HEK293 (cell line): ENCODE results near the gene EPB41L5.

Experiments used
- CTCF ChIA-PET: fragments of 350-600 bp; formaldehyde crosslinking; extraction: SDS; loops from one replicate; lab custom pipeline; 2021; ENCODE audit warnings: antibody characterized with exemption; lab: Yijun Ruan, JAX
- POLR2A ChIA-PET: fragments of 300-600 bp; formaldehyde crosslinking; extraction: SDS; loops from one replicate; lab custom pipeline; 2020; ENCODE audit warnings: antibody characterized with exemption, inconsistent platforms; lab: Yijun Ruan, JAX
- H3K27ac ChIP-seq: fragments of 200-500 bp; sonication (Bioruptor generic); 2 replicates; pipeline ENCODE4 v1.5.1; 2014; ENCODE audit warnings: low read depth, low read length, control low read depth, inconsistent platforms; ENCODE audit errors: extremely low read depth
- H3K36me3 ChIP-seq, 2 experiments: fragments of 200-500 bp in 1 of 2; sonication (Bioruptor generic) in 1 of 2; 1 replicate in 1 of 2; 2 replicates in 1 of 2; pipeline ENCODE4 v1.5.1; 2014 to 2017; ENCODE audit warnings: inconsistent platforms in 2 of 2, low read length in 2 of 2; ENCODE audit not compliant: control insufficient read depth in 2 of 2, insufficient read depth in 1 of 2
- H3K4me1 ChIP-seq: fragments of 200-500 bp; sonication (Bioruptor generic); 2 replicates; pipeline ENCODE4 v1.5.1; 2014; ENCODE audit warnings: mild to moderate bottlenecking, low read length, inconsistent platforms; ENCODE audit not compliant: control insufficient read depth, insufficient read depth
- H3K4me3 ChIP-seq: 2 replicates; pipeline ENCODE4 v1.5.1; 2011; ENCODE audit warnings: low read depth, mild to moderate bottlenecking, control low read depth, low read length, moderate library complexity
- H3K9me3 ChIP-seq: fragments of 200-500 bp; sonication (Bioruptor generic); 2 replicates; pipeline ENCODE4 v1.5.1; 2014; ENCODE audit warnings: low read depth, low read length, inconsistent platforms; ENCODE audit not compliant: control insufficient read depth, insufficient read depth
- GFI1B ChIP-seq: fragments of 450-650 bp; formaldehyde crosslinking; IDR thresholded peaks from 2 replicates; pipeline ENCODE4 v1.5.1; 2016; ENCODE audit warnings: missing biosample characterization, missing genetic modification characterization
- GLIS1 ChIP-seq: fragments of 450-650 bp; formaldehyde crosslinking; IDR thresholded peaks from 2 replicates; pipeline ENCODE4 v1.5.1; 2016; ENCODE audit warnings: missing biosample characterization, missing genetic modification characterization
- HOXA7 ChIP-seq: sonication (generic); formaldehyde crosslinking; IDR thresholded peaks from 2 replicates; pipeline ENCODE4 v1.8.1; 2022; ENCODE audit warnings: missing genetic modification reagents, borderline replicate concordance
- HOXC10 ChIP-seq: sonication (generic); formaldehyde crosslinking; IDR thresholded peaks from 2 replicates; pipeline ENCODE4 v1.8.1; 2023; ENCODE audit warnings: mild to moderate bottlenecking, missing genetic modification reagents
- IKZF3 ChIP-seq: fragments of 450-650 bp; IDR thresholded peaks from 2 replicates; pipeline ENCODE4 v1.5.0; 2018; ENCODE audit warnings: missing biosample characterization, mild to moderate bottlenecking, missing genetic modification characterization, moderate library complexity
- KLF10 ChIP-seq: fragments of 450-650 bp; IDR thresholded peaks from 2 replicates; pipeline ENCODE4 v1.5.1; 2018; ENCODE audit warnings: missing biosample characterization, mild to moderate bottlenecking, missing genetic modification characterization
- MZF1 ChIP-seq: fragments of 450-650 bp; formaldehyde crosslinking; IDR thresholded peaks from 2 replicates; pipeline ENCODE4 v1.5.1; 2017; ENCODE audit warnings: missing biosample characterization, missing genetic modification characterization, borderline replicate concordance
- SCRT2 ChIP-seq: fragments of 450-650 bp; formaldehyde crosslinking; IDR thresholded peaks from 2 replicates; pipeline ENCODE4 v1.5.1; 2016; ENCODE audit warnings: missing biosample characterization, missing genetic modification characterization
- ZBTB7A ChIP-seq: fragments of 450-650 bp; formaldehyde crosslinking; IDR thresholded peaks from 2 replicates; pipeline ENCODE4 v1.5.1; 2016; ENCODE audit warnings: low read depth, missing biosample characterization, missing genetic modification characterization
- ZFP69B ChIP-seq: fragments of 450-650 bp; formaldehyde crosslinking; IDR thresholded peaks from 2 replicates; pipeline ENCODE4 v1.5.1; 2016; ENCODE audit warnings: missing biosample characterization, missing genetic modification characterization
- ZNF157 ChIP-seq: fragments of 450-650 bp; formaldehyde crosslinking; IDR thresholded peaks from 2 replicates; pipeline ENCODE4 v1.5.1; 2016; ENCODE audit warnings: missing biosample characterization, missing genetic modification characterization
- ZNF248 ChIP-seq: fragments of 450-650 bp; formaldehyde crosslinking; IDR thresholded peaks from 2 replicates; pipeline ENCODE4 v1.5.1; 2017; ENCODE audit warnings: missing biosample characterization, missing genetic modification characterization
- ZNF341 ChIP-seq: fragments of 450-650 bp; formaldehyde crosslinking; IDR thresholded peaks from 2 replicates; pipeline ENCODE4; 2016; ENCODE audit warnings: low read depth, missing biosample characterization, missing genetic modification characterization
- ZNF350 ChIP-seq: fragments of 450-650 bp; formaldehyde crosslinking; IDR thresholded peaks from 2 replicates; pipeline ENCODE4 v1.5.0; 2017; ENCODE audit warnings: missing biosample characterization, mild to moderate bottlenecking, missing genetic modification characterization
- ZNF423 ChIP-seq: fragments of 450-650 bp; formaldehyde crosslinking; IDR thresholded peaks from 2 replicates; pipeline ENCODE4 v1.5.1; 2016; ENCODE audit warnings: missing biosample characterization, missing genetic modification characterization
- ZNF626 ChIP-seq: fragments of 450-650 bp; sonication (Bioruptor Pico); formaldehyde crosslinking; IDR thresholded peaks from 2 replicates; pipeline ENCODE4 v1.5.1; 2018; ENCODE audit warnings: missing biosample characterization, missing genetic modification characterization, inconsistent platforms
- ZNF791 ChIP-seq: fragments of 450-650 bp; formaldehyde crosslinking; IDR thresholded peaks from 2 replicates; pipeline ENCODE4 v1.5.1; 2016; ENCODE audit warnings: missing biosample characterization, missing genetic modification characterization
- TF ChIP-seq, protein P1 (sequence below): fragments of 450-650 bp; formaldehyde crosslinking; IDR thresholded peaks from 2 replicates; pipeline ENCODE4 v1.5.1; 2016; ENCODE audit warnings: missing biosample characterization, missing genetic modification characterization, low read depth
- TF ChIP-seq, protein P2 (sequence below): fragments of 450-650 bp; formaldehyde crosslinking; IDR thresholded peaks from 2 replicates; pipeline ENCODE4 v1.5.1; 2016; ENCODE audit warnings: missing biosample characterization, missing genetic modification characterization
- TF ChIP-seq, protein P3 (sequence below): fragments of 450-650 bp; formaldehyde crosslinking; IDR thresholded peaks from 2 replicates; pipeline ENCODE4 v1.5.1; 2017; ENCODE audit warnings: missing biosample characterization, missing genetic modification characterization
- TF ChIP-seq, protein P4 (sequence below): fragments of 450-650 bp; formaldehyde crosslinking; IDR thresholded peaks from 2 replicates; pipeline ENCODE4 v1.5.1; 2016; ENCODE audit warnings: missing biosample characterization, missing genetic modification characterization

Gene EPB41L5

DNA sequence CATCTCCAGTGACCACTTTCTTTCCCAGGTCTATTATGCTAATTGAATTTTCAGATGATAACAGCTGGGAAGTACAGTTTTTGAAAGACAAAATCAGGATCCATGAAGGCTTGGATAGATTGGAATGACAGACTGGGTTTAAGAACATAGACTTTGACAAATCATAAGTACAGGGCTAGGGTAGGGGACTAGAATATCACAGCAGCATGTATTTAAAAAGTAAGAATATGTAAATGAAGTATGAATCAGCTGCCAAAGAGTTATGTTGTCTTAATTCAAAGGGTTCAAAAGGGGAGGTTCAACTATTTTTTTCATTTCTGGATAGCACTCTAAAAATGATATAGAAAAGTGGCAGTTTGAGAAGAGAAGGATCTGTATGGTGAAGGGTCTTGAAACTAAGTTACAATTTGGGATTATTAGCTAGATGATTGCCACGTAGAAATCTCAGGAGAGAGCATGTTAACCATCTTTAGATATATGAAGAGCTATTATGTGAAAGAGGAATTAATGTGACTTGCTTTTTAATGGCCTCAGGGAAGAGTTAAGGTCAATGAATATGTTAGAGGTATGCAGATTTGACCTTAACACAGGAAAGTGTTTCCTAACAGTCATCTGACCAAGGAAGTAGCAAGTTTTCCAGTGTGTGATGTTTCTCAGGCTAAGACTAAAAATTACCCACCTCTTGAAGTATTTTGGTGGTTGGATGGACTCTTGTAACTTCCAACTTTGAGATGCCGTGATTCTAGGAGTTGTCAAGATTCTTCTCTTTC lies 128.6 kb downstream of the EPB41L5 start:
- no peaks in the 10 kb centered on the region for H3K9me3 ChIP-seq
- CTCF ChIA-PET: interaction anchor here (0.6 kb wide), 1 partner anchor 506 kb away, joined by 5 read pairs; no protein-coding TSS in a partner anchor
- no peak overlapping the region for H3K27ac ChIP-seq
- H3K4me1 ChIP-seq: no peaks in the 10 kb centered on the region
- no peak for TF ChIP-seq HOXA7 (CRISPR knock-in tag)
- TF ChIP-seq, protein P1, sequence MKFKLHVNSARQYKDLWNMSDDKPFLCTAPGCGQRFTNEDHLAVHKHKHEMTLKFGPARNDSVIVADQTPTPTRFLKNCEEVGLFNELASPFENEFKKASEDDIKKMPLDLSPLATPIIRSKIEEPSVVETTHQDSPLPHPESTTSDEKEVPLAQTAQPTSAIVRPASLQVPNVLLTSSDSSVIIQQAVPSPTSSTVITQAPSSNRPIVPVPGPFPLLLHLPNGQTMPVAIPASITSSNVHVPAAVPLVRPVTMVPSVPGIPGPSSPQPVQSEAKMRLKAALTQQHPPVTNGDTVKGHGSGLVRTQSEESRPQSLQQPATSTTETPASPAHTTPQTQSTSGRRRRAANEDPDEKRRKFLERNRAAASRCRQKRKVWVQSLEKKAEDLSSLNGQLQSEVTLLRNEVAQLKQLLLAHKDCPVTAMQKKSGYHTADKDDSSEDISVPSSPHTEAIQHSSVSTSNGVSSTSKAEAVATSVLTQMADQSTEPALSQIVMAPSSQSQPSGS (tag by site-specific recombination): no peak
- TF ChIP-seq GFI1B (tag by site-specific recombination): no peak
- TF ChIP-seq ZNF791 (tag by site-specific recombination): no peak
- no peak for TF ChIP-seq MZF1 (tag by site-specific recombination)
- no peak for TF ChIP-seq ZNF157 (tag by site-specific recombination)
- TF ChIP-seq, protein P2, sequence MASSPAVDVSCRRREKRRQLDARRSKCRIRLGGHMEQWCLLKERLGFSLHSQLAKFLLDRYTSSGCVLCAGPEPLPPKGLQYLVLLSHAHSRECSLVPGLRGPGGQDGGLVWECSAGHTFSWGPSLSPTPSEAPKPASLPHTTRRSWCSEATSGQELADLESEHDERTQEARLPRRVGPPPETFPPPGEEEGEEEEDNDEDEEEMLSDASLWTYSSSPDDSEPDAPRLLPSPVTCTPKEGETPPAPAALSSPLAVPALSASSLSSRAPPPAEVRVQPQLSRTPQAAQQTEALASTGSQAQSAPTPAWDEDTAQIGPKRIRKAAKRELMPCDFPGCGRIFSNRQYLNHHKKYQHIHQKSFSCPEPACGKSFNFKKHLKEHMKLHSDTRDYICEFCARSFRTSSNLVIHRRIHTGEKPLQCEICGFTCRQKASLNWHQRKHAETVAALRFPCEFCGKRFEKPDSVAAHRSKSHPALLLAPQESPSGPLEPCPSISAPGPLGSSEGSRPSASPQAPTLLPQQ (tag by site-specific recombination): no peak
- no peak for TF ChIP-seq ZNF248 (tag by site-specific recombination)
- TF ChIP-seq ZFP69B (tag by site-specific recombination): no peak
- no peak for TF ChIP-seq IKZF3
- no peak overlapping the region for H3K4me3 ChIP-seq
- POLR2A ChIA-PET: no interaction called here
- H3K36me3 ChIP-seq: peaks cover 1 to 8% of the 10 kb centered on the region in 2 experiments; a peak in 2 of 3 replicates

DNA sequence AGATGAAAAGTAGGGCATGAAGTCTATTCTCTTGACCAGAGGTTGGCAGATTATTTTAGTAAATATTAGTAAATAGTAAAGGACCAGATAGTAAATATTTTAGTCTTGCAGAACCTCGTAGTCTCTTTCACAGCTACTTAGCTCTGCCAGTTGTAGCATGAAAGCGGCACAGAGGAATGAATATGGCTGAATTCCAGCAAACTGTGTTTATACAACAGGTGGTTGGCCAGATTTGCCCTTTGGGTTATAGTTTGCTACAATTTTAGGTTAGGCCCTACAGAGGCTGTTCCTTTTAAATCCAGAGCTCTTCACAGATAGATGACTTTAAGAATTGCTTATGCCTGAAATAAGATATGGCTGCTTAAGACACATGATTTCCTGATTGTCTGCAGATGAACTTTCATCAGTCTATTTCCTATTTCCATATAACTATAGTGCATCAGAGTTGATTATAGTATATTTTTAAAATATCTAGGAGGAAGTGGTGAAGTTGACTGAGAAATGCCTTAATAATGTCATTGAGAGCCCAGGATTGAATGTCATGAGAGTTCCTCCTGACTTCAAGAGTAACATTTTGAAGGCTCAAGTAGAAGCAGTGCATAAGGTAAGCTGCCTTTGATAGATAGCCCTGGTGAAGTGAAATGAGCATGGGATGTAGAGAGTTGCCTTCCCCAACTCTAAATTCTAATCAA lies 129.8 kb downstream of the EPB41L5 start:
- Histone ChIP-seq H3K4me1 (no peaks in the 10 kb centered on the region), H3K36me3 (peaks cover 4 to 11% of the 10 kb centered on the region in 2 experiments; a peak in 2 of 3 replicates), H3K27ac (no peak overlapping the region), H3K4me3 (no peak overlapping the region), H3K9me3 (no peaks in the 10 kb centered on the region)
- no peak for TF ChIP-seq ZNF350 (tag by site-specific recombination)
- no peak for TF ChIP-seq KLF10 (tag by site-specific recombination)
- TF ChIP-seq, protein P3, sequence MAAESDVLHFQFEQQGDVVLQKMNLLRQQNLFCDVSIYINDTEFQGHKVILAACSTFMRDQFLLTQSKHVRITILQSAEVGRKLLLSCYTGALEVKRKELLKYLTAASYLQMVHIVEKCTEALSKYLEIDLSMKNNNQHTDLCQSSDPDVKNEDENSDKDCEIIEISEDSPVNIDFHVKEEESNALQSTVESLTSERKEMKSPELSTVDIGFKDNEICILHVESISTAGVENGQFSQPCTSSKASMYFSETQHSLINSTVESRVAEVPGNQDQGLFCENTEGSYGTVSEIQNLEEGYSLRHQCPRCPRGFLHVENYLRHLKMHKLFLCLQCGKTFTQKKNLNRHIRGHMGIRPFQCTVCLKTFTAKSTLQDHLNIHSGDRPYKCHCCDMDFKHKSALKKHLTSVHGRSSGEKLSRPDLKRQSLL (tag by site-specific recombination): no peak
- TF ChIP-seq ZNF423 (tag by site-specific recombination): no peak
- no peak for TF ChIP-seq ZNF626 (tag by site-specific recombination)
- TF ChIP-seq ZBTB7A (tag by site-specific recombination): no peak
- ChIA-PET POLR2A (no interaction called here), CTCF (interaction anchor here (1.0 kb wide), 1 partner anchor 32 kb away, joined by 6 read pairs; no protein-coding TSS in a partner anchor)

DNA sequence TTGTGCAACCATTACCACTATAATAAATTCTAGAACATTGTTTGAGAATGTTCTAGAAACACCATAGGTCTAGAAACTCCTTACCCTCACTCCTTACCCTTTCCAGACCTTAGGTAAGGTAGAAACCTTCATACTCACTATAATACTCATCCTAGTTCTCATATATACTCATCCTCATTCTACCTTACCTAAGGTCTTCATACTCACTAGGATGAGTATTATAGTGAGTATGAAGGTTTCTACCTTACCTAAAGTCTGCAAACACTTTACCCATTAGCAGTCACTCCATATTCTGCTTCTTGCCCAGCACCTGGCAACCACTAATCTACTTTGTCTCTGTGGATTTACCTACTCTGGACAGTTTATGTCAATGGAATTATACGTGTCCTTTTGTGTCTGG lies 135.4 kb downstream of the EPB41L5 start:
- POLR2A ChIA-PET: no interaction called here
- Histone ChIP-seq H3K9me3 (no peaks in the 10 kb centered on the region), H3K4me1 (no peaks in the 10 kb centered on the region), H3K36me3 (peaks cover 9 to 25% of the 10 kb centered on the region in 2 experiments), H3K27ac (no peak overlapping the region), H3K4me3 (no peak overlapping the region)
- TF ChIP-seq, protein P4, sequence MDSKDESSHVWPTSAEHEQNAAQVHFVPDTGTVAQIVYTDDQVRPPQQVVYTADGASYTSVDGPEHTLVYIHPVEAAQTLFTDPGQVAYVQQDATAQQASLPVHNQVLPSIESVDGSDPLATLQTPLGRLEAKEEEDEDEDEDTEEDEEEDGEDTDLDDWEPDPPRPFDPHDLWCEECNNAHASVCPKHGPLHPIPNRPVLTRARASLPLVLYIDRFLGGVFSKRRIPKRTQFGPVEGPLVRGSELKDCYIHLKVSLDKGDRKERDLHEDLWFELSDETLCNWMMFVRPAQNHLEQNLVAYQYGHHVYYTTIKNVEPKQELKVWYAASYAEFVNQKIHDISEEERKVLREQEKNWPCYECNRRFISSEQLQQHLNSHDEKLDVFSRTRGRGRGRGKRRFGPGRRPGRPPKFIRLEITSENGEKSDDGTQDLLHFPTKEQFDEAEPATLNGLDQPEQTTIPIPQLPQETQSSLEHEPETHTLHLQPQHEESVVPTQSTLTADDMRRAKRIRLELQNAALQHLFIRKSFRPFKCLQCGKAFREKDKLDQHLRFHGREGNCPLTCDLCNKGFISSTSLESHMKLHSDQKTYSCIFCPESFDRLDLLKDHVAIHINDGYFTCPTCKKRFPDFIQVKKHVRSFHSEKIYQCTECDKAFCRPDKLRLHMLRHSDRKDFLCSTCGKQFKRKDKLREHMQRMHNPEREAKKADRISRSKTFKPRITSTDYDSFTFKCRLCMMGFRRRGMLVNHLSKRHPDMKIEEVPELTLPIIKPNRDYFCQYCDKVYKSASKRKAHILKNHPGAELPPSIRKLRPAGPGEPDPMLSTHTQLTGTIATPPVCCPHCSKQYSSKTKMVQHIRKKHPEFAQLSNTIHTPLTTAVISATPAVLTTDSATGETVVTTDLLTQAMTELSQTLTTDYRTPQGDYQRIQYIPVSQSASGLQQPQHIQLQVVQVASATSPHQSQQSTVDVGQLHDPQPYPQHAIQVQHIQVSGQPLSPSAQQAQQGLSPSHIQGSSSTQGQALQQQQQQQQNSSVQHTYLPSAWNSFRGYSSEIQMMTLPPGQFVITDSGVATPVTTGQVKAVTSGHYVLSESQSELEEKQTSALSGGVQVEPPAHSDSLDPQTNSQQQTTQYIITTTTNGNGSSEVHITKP: no peak
- TF ChIP-seq ZNF341 (no peak), HOXC10 (no peak), GLIS1 (tag by site-specific recombination) (no peak), SCRT2 (tag by site-specific recombination) (no peak)
- TF ChIP-seq, all 188 proteins: peak for 0
- CTCF ChIA-PET: interaction anchor here (0.5 to 1.3 kb wide), 2 partner anchors 9 to 27 kb away, joined by 3 to 4 read pairs; no protein-coding TSS in a partner anchor
